Astrocyte of the cerebellum (primary cell): ENCODE measurements around the gene SUMF2.
"Not testable (repeated sequence)": the region's sequence is repeated elsewhere in the genome, so short reads cannot be mapped to it uniquely, and the experiment has no call there.

ENCODE experiments used
- DNase-seq: peaks from one replicate; pipeline ENCODE4 v3.0.0-alpha.2; 2011; ENCODE audit warnings: low read depth
- H3K4me3 ChIP-seq: 2 replicates; pipeline ENCODE4 v1.5.1; 2011; ENCODE audit warnings: mild to moderate bottlenecking, low read depth, low read length, moderate library complexity
- in situ Hi-C: cut with HindIII; loops from 2 replicates; pipeline ENCODE4 v1.10.0; 2017; ENCODE audit warnings: low sequenced_read_pairs
- TF ChIP-seq, protein P1 (sequence below): IDR thresholded peaks from 2 replicates; pipeline ENCODE4 v1.5.1; 2012; ENCODE audit warnings: low read length, low read depth, moderate library complexity, mild to moderate bottlenecking; ENCODE audit errors: missing control alignments

Gene SUMF2

GRCh38 chr7:56086761-56087160 is 22.7 kb downstream of the SUMF2 start:
- DNase-seq: no peak
- TF ChIP-seq, protein P1, sequence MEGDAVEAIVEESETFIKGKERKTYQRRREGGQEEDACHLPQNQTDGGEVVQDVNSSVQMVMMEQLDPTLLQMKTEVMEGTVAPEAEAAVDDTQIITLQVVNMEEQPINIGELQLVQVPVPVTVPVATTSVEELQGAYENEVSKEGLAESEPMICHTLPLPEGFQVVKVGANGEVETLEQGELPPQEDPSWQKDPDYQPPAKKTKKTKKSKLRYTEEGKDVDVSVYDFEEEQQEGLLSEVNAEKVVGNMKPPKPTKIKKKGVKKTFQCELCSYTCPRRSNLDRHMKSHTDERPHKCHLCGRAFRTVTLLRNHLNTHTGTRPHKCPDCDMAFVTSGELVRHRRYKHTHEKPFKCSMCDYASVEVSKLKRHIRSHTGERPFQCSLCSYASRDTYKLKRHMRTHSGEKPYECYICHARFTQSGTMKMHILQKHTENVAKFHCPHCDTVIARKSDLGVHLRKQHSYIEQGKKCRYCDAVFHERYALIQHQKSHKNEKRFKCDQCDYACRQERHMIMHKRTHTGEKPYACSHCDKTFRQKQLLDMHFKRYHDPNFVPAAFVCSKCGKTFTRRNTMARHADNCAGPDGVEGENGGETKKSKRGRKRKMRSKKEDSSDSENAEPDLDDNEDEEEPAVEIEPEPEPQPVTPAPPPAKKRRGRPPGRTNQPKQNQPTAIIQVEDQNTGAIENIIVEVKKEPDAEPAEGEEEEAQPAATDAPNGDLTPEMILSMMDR: no peak
- H3K4me3 ChIP-seq: no peak overlapping the region
- in situ Hi-C loops: no loop called here

- H3K4me3 ChIP-seq: no peak overlapping the region
- TF ChIP-seq, protein P1: no peak
- in situ Hi-C loops: no loop called here
- DNase-seq: no peak
These were observed 23.4 kb downstream of the SUMF2 start for GRCh38 chr7:56087445-56087844.

DNA sequence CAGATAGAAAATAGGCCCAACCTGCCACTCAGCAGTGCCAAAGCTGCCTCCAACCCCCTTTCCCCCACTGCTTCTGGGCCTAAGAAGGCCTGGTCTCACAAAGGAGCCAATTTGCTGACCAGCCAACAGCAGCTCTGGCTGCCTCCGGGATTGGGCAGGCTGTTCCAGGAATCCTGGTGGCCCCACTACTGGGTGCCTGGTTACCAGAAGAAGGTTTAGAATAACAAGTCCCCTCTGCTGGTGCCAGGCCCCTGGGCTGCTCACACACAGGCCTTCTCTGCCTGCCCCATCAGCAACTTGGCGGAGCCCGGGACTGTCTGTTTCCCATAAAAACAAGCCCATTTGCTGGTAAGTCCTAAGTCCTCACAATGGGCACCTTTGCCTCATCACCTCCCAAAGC is 27.5 kb downstream of the SUMF2 start:
- no peak overlapping the region for H3K4me3 ChIP-seq
- TF ChIP-seq, protein P1: no peak
- in situ Hi-C loops: no loop called here
- DNase-seq: no peak

DNA sequence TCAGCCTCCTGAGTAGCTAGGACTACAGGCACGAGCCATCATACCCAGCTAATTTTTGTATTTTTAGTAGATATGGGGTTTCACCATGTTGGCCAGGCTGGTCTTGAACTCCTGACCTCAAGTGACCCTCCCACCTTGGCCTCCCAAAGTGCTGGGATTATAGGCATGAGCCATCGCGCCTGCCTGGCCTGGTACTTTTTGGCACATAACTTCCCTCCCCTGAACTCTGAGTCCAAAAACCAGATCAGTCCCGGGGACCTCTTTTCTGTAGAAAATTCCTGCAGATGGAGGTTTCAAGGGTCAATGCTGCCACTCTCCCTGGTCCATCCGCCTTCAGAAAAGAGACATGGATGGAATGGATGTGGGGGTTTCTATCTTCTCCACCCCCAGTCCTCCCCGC is 28.3 kb downstream of the SUMF2 start:
- in situ Hi-C loops, H3K4me3 ChIP-seq, DNase-seq: not testable (repeated sequence)

- peak; percentile 87 for DNase-seq
- TF ChIP-seq, protein P1: peak; percentile 63
- in situ Hi-C loops: no loop called here
- no peak within 1 kb of the TSS for H3K4me3 ChIP-seq
These were observed 28.9 kb downstream of the SUMF2 start, which contains the start of gene PHKG1 for GRCh38 chr7:56092789-56093531. TSS of gene PHKG1 (minus strand) at chr7:56092952. CDS start at chr7:56088941, 4,011 bp downstream.

DNA sequence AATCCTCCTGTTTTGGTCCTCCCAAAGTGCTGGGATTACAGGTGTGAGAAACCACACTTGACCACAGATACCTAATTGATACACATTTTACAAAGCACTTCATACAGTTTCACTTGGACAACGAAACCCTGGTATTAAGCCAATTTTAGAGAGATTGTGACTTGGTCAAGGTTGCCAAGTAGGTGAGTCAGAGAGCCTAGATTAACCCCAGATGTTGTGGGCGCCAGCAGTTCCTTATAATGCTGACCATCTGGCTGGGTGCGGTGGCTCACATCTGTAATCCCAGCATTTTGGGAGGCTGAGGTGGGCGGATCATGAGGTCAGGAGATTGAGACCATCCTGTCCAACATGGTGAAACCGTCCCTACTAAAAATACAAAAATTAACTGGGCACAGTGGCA is 33.6 kb downstream of the SUMF2 start:
- in situ Hi-C loops: no loop called here
- DNase-seq: peak; percentile 52
- H3K4me3 ChIP-seq: no peak overlapping the region
- TF ChIP-seq, protein P1: no peak

DNA sequence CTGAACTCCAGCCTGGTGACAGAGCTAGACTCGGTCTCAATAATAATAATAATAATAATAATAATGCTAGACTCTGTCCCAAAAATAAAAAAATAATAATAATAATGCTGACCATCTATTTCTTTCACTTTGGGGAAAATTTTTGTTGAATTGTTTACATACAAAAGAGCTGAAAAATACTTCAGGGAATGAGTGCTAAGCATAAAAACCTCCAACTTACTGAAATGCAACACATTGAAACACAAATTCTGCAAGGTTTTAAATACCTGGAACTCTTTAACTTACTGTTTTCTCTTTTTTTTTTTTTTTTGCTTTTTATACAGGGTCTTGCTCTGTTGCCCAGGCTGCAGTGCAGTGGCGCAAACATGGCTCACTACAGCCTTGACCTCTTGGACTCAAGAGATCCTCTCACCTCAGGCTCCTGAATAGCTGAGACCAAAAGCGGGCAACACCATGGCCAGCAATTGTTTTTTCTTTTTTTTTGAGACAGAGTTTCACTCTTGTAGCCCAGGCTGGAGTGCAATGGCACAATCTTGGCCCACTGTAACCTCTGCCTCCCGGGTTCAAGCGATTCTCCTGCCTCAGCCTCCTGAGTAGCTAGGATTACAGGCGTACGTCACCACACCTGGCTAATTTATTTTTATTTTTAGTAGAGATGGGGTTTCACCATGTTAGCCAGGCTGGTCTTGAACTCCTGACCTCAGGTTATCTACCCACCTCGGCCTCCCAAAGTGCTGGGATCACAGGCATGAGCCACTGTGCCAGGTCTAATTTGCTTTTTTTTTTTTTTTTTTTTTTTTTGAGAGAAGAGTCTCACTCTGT is 34.3 kb downstream of the SUMF2 start:
- in situ Hi-C loops, DNase-seq, H3K4me3 ChIP-seq: not testable (repeated sequence)
